Bone marrow (tissue), 2 donors: ENCODE data around the gene B9D1.

Experiments
- DNase-seq, 2 donors: peaks; one replicate each; lab custom pipeline; 2025; lab: John Stamatoyannopoulos, UW

The B9D1 gene

GRCh38 chr17:19320876-19321275 is 41.6 kb downstream of the B9D1 start:
- no peak for DNase-seq

DNA sequence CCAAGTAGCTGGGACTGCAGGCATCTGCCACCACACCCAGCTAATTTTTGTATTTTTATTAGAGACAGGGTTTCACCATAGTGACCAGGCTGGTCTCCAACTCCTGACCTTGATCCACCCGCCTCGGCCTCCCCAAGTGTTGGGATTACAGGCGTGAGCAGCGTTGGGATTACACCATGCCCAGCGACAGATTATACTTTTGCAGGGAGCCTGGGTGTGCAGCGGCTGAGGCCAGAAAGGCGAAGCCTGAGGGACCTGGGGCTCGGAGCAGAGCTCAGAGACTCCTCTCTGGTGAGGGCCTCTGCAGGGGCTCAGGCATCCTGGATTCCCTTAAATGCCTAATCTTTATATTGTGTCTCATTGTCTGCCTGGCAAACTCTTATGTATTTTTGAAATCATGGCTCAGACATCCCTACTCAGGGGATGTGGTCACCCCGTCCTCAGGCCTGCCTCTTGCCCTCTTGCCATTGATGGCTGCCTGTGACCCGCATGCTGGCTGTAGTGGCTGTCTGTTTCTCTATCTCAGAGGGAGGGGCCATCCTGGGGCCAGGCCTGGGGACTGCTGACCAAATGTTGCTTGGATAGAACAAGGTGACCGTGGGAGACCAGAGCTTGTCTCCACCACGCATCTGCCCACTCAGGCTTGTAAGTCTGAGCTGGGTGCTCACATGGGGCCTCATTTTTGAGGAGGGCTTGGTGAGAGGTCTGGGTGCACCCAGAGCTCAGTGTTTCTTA is 42.6 kb downstream of the B9D1 start:
- no peak for DNase-seq

- DNase-seq: no peak
Measured at GRCh38 chr17:19318611-19319010, 43.9 kb downstream of the B9D1 start.

DNA sequence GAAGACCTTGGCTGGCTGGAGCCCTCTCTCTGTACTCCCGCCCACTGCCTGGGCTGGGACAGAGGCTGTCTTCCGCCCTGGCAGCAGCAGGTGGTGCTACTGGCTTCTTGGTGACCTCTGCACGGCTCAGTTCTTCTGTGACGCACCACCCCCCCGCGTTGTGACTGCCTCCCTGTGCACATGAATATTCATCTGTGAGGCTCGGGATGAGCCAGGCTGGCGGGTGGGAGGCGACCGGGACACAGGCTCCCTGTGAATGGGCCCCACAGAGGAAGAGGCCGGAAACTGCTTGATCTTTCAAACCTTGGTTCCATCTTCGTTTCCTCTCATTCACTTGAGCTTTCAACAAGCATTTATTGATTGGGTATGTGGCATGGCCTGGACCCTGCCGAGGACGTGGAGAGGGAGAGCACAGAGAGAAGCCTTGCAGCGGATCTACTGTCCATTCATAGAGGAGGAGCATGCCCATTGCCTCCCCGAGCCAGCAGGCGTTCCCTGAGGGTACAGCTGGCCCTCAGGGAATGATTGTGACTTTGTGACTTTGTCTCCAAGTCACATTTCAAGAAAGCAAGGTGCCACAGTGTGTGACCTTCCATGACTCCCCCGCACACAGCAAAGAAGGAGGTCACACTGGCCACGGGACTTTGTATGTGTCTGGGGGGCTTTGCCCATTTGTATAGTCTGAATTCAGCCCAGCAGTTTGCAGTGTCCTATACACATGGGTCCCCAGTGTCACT is 45.0 kb downstream of the B9D1 start:
- no peak for DNase-seq

DNA sequence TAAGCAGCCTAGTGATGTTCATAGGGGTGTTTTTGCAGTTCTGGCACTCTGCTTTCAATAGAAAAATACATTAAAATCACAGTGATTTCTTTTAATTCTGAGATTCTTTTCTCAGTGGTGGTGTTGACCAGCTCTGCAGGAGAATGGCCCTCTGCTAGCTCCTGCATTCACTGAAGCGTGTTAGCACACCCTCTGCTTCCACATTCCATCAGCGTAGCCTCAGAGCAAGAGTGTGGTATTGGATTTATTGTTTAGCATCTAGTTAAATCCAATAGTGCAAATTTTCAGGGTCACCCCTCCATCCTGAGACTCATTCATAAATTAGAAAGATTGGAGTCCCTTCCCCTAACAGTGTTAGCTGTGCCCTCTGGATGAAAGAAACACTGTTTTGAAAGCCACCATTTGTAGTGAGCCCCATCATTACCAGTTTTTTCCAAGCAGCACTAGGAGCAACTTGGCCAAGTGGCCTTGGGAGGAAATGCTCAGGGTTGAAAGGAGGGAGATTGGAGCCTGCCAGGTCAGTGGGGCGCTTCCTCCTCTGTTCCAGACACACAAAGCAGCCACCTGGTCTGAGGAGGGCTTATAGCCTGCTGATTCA is 45.7 kb downstream of the B9D1 start:
- no peak for DNase-seq

- no peak for DNase-seq
Measured at GRCh38 chr17:19315104-19315503, 47.4 kb downstream of the B9D1 start.

DNA sequence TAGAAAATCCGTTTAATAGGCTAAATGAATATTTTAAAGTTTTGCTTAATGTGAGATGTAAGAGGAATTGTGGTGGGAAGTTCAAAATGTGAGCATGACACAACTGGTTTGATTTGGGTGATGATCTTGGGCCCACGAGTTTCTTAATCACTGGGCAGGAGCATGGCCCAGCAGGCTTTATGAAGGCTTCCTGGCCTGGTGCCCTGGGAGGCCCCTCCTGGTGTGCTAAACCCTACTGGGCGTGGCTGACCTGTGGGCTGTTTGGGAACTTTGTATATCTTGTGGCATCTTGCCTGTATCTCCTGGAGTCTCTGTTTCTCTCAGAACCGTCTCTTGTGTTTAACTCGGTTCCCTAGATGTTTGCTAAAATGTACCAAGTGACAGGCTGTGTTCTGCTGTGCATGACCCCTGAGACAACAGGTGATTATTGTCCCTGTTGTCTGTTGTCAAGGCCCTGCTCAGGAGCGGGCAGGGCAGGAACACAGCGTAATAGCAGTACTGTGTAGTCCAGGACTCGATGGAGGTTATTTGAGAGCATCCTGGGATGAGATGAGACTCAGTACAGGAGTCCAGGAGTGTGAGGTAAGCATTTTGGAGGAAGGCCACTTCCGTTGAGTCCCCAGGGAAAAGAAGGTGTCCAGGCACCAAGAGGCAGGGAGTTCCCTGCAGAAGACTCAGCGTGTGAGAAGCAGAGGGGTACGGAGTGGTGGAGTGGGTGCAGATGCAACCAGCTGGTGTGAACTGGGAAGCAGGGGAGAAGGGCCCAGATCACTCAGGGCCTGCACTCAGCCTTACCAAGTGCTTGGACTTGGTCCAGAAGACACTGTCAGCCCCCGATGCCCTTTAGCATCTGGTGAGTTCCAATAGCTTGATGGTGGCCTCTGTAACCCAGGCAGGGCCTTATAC is 48.5 kb downstream of the B9D1 start:
- DNase-seq: no peak

- DNase-seq: no peak
Measured at GRCh38 chr17:19313066-19313745, 49.3 kb downstream of the B9D1 start.

DNA sequence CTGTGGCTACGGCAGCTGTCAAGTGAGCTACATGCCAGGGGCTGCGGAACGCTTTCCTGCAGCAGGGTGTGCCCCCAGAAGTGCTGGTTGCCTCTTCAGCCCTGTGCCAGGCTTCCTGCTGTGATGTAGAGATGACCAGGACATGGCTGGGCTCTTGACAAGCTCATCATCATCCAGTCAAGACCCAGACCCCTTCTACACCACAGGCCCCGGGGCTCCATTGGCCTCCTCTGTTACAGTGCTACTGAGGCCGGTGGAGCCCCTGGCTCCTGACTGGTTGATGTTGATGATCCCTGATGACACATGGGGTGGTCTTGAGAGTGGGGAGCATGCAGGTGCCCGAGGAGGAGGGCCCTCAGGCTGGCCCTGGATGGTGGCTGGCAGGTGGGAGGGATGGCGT is 50.1 kb downstream of the B9D1 start:
- no peak for DNase-seq

DNA sequence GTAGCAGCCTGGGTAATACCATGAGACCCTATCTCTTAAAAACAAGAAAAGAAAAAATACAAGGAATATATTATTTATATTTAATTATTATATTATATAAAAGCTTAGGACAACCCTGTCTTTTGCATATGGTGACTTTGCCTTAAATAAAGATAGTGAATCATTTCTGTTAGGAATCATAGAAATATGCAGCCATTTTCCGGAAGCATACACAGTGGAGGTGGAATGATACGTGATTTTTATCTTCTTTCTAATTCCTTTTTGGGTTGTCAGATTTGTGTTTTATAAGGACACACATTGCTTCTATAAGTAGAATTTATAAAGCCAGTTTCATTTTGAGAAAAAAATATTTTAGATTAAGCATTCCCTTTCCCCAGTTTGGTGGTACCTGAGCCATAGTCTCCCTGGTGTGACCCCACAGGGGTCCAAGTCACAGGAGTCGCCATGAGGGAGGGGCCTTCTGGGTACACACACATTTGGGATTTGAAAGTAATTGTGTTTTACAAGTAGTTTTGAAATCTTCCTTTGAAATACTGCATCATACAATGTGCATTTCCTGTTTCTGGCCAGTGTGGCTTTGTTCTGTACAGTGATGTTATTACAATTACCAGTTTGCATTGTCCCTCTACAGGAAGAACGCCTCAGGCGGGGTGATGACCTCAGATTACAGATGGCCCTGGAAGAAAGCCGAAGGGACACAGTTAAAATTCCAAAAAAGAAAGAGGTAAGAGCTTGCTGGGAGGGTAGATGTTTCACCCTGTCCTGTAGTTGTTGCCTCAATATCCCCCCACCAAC is 50.9 kb downstream of the B9D1 start:
- no peak for DNase-seq

GRCh38 chr17:19311016-19311415 is 51.5 kb downstream of the B9D1 start:
- DNase-seq: no peak

DNA sequence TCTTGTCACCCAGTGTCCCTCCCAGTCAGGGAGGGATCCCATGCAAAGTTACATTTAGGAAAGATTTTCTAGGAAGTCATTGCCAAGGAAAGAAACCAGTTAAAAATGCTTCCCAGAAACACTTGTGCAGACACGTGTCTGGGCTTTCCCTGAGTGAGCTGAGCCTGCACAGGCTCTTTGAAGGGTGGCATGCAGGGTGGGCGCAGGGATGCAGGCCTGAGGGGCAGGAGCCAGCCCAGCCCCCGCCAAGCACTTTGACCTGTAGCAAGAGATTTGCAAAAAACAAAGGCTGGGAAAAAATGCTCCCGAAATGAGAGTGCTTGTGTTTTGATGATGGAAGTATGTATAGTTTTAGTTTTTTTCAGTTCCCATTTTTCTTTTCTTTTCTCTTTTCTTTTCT is 52.4 kb downstream of the B9D1 start:
- DNase-seq: no peak

DNA sequence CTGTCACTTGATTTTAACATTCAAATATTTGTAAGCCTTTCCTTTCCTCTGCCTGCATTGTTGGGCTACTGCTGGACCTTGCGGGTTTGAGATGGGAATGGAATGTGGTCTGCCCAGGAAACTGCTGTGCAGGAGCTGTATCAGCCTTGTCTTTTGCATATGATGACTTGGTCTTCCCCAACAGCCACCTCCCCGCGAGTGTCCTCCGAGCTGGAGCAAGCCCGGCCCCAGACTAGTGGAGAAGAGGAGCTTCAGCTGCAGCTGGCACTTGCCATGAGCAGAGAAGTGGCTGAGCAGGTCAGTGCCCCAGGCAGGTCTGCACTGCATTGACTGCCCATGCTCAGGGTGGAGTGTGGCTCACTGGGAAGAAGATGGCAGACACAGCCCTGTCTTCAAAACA is 52.8 kb downstream of the B9D1 start:
- no peak for DNase-seq

DNA sequence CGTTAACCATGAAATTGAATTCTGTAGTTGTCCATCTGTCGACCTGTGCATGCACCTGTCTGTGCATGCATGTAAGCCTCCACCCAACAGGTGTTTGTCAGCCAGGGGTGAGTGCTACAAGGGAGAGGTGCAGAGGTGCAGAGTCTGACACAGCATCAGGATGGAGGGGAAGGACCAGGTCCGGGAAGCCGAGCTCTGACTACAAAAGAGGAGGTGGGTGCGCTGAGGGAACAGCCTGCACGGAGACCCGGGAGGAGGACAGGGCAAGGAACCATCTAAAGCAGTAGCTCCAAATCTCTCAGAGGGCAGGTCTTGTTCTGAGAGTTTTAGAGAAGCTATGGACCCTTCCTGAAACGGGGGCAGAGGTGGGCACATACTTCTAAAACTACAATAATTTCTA is 54.1 kb downstream of the B9D1 start:
- no peak for DNase-seq

DNA sequence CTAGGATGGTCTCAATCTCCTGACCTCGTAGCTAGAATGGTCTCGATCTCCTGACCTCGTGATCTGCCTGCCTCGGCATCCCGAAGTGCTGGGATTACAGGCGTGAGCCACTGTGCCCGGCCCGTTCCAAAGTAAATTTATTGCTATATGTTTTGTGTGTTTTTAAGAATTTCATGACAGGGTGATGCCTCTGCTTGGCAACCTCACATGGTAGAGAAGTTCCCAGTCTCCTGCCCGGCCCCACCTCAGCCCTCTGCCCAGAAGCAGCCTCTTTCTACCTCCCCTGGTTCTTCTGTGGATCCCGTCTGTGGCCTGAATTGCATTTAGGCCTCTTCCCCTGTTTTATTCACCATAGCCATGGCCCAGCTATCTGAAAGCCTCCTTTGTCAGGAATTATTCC is 55.0 kb downstream of the B9D1 start:
- no peak for DNase-seq

DNA sequence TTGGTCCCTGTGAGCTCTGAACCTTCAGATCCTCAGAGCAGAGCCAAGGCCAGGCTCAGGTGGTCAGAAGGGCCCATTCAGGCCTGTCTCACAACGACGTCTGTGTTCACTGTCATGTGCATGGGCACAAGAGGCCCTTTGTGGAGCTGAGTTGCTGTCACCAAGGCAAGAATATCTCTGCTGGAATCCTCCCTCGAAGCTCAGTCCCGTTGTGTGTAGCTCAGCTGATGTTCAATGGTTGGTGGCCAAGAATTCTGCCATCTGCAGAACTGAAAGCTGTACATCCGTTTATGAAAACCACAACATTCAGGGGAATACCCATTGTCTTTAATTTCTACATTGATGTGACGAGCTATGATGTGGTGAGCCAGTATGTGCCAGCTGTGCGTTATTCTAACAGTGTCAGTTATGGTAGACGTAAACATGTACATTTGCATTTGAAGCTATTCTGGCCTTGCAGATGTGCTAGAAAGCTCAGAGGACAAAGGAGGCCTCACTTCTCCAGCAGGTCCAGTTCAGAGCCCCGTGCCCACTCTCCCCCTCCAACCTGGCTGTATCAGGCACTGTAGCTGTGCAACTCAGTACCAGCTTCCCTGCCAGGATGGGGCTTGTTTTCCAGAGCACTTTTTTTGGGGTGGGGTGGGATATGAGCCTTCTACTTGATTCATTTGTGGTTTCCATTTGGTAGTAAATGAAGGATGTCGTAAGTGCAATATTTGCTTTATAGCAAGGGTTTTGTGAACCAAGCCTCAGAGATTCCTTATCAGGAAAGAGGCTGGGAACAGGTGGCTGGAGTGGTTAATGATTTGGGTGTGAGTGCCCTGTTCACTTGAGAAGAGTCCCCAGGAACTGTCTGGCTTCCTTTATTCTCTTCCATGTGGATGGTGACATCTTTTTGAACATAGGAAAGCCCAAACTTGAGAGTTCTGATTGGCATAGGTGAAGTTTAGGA is 56.1 kb downstream of the B9D1 start:
- DNase-seq: peak; percentile 24 to 91

DNA sequence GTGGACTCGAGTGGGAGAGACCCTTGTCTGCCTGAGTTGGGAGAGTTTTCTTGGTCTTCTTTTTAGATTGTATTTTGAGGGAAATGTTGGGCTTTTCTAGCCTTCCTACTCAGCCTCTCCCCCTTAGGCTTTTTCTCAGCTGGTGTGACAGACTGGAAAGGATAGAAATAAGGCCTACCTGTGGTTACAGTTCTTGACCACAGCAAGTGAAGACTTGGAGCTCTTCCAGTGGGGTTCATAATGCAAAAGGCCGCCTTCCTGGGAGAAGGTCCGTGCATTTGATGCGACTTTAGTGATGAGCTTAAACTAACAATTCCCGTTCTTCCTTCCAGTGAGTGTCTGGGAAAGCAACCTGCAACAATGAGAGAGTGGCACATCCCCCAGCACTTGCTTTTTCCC is 56.8 kb downstream of the B9D1 start:
- DNase-seq: no peak

GRCh38 chr17:19305256-19305655 is 57.3 kb downstream of the B9D1 start:
- no peak for DNase-seq

- DNase-seq: no peak
Measured at GRCh38 chr17:19304751-19305150, 57.8 kb downstream of the B9D1 start.

- DNase-seq: peak; percentile 19 to 50
Measured at GRCh38 chr17:19304209-19304608, 58.3 kb downstream of the B9D1 start.
